AG09309 (cell line): Measurements from ENCODE around the gene RNF213.

Experiments
- DNase-seq: peaks from one replicate; pipeline ENCODE4 v3.0.0-alpha.2; 2010; ENCODE audit warnings: low read depth
- H3K4me3 ChIP-seq: 2 replicates; pipeline ENCODE4 v1.5.1; 2011; ENCODE audit warnings: mild to moderate bottlenecking, low read depth, low read length, moderate library complexity; ENCODE audit not compliant: control insufficient read depth
- CTCF ChIP-seq: IDR thresholded peaks from 2 replicates; pipeline ENCODE4 v1.5.1; 2011; ENCODE audit warnings: mild to moderate bottlenecking, low read depth, low read length, inconsistent platforms; ENCODE audit not compliant: insufficient read depth, control insufficient read depth; ENCODE audit errors: missing control alignments

RNF213 gene

GRCh38 chr17:80315517-80316182 lies 55.0 kb downstream of the RNF213 start:
- no peak overlapping the region for H3K4me3 ChIP-seq
- DNase-seq, result no peak
- TF ChIP-seq CTCF, result no peak

- no peak overlapping the region for H3K4me3 ChIP-seq
- TF ChIP-seq CTCF, result no peak
- no peak for DNase-seq
These were observed 55.8 kb downstream of the RNF213 start for GRCh38 chr17:80316431-80316830.

- no peak for TF ChIP-seq CTCF
- no peak for DNase-seq
- H3K4me3 ChIP-seq, result no peak overlapping the region
These were observed 56.5 kb downstream of the RNF213 start for GRCh38 chr17:80316927-80317705.

- no peak for TF ChIP-seq CTCF
- H3K4me3 ChIP-seq, result no peak overlapping the region
- DNase-seq, result no peak
These were observed 57.0 kb downstream of the RNF213 start for GRCh38 chr17:80317706-80317980.

DNA sequence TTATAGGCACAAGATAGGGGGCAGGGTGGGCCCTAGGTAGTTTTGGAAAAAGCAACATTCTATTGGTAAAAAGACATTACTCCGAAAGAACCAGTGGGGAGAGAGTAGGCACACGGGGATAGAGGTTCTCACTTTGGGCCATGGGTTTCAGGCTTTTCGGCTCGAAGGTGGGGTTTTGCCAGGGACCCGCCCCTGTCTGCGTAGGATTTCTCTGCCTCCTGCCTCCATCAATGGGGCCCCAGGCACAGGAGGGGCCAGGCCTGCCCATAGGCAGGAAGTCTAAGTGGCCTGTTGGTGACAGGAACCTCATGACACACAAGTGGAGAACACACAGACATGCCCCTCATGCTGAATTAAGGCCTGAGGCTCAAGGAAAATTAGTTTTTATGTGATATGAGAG lies 57.5 kb downstream of the RNF213 start:
- no peak for TF ChIP-seq CTCF
- H3K4me3 ChIP-seq, result no peak overlapping the region
- DNase-seq, result no peak

GRCh38 chr17:80319262-80319998 lies 58.8 kb downstream of the RNF213 start:
- TF ChIP-seq CTCF, result no peak
- H3K4me3 ChIP-seq, result no peak overlapping the region
- no peak for DNase-seq
